NCI-H82 treated with DMSO at 0.1 percent for 48 hours (cell line): Measurements from ENCODE around the gene ST3GAL5.

Source experiments
- DNase-seq: peaks from one replicate; lab custom pipeline; 2025; ENCODE audit not compliant: unreplicated experiment; lab: John Stamatoyannopoulos, UW

The ST3GAL5 gene

DNA sequence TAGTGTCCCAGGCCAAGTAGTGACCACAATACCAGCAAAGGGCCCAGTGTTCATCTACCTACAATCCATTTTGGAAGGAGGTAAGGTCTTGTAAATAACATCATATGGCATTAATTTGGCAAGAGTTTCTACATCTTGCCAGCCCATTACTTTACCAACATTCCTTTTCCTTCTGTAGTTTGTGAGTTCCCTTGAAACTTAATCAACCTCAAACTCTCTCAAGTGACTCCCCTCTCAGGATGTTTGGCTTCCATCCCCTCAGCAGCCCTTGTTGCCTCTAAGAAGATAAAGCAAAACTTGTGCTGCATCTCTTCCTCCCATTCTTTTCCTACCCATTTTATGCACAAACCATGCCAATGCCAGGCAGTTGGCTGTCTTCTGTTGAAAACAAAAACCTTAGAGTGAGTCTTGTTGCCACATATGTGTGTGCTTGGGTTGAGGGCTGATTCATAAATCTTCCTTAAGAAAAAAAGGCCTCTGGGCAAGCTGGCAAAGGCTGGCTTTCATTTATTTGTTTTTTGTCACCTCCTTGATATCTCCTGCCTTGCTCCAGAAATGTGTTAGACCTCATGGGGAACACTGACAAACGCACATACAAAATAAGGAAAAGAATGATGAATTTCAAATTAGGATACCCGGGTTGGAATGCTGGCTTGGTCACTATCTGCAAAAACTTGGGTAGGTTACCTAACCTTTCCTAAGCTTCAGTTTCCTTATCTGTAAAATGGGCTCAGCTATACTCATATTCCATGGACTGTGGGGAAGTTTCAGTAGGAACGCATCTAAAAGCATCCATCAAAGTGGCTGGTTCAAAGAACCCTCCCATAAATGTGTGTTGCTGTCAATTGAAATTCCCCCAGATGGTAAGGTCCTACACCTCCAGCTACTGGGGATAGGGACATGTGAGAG is 29.4 kb upstream of the ST3GAL5 start:
- DNase-seq = no peak

DNA sequence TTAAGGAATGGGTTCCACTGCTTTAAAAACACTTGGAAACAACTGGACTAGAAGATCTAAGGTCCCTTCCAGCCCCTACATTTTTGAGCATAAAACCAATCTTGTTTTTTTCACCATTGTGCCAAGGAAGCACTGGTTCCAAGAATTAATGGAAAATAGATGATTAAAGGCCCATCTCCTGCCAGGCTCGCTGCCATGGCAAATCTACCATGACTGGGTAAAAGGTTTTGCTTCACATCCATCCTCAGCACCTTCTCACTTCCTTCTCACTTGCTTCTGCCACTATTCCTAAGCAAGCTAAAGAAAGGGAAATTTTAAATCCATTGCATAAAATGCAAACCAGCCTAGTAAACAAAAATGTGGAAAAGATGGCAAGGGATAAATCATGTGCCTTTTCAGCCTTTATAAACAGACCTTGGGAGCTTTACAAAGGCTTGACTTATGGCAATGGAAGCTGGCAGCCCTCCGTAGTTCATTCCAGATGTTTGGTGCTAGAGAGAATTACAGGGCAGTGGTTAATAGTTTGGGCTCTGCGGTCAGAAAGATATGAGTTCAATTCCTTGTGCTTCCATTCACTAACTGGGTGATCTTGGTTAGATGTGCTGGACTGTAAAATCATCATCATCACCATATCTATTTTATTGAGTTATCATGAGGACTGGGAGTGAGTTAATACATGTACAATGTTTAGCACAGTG is 27.0 kb upstream of the ST3GAL5 start:
- DNase-seq = no peak

DNA sequence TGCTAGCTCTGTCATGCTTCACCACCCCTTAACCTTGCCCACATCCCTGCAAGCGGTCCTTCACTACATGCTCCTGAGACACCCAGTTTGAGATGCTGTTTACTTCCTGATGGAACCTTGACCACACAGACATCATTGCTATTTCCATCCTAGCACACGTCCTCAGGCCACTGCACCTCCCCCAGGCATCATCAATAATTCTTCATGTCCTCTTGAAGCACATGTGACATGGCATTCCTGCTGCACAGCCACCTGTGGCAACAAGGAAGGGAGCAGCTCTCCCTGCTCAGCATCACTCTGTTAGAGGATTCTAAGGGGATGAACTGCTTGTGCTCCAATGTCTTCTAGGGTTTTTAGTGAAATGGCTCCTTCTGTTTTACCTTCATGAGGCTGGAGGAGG is 26.1 kb upstream of the ST3GAL5 start:
- DNase-seq = no peak

DNA sequence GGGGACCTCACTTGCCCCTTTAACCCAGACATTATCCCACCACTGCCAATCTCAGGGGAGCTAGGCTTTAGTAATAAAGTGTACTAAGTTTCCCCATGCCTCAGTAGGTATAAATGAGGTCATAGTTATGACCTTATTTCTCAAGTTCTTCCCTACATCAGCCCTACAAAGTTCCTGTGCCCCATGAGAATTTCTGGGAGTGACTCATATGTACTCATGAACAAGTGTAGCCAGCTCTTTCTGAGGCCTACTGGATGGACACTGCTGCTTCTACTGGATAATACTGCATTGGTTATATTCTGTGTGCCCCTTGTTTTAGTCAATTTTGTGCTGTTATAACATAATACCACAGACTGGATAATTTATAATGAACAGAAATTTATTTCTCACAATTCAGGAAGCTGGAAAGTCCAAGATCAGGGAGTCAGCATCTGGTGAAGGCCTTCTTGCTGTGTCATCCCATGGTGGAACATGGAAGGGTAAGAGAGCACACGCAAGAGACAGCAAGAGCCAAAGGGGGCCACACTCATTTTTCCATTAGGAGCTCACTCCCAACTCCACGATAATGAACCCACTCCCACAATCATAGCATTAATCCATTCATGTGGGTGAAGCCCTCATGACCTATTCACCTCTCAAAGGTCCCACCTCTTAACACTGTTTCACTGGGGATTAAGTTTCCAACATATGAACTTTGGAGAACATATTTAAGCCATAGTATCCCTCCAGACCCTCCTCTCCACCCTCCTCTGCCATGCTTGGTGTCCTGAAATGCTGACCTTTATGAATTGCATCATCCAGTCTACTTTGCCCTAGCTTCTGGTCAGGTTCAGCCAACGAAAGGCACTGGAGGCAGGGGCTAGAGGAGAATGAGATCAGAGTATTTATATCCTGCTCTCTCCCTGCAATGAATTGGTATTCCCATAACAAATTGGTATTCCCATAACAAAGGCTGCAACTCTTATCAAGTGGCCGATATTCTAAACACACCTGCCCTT is 25.4 kb upstream of the ST3GAL5 start:
- DNase-seq = no peak

DNA sequence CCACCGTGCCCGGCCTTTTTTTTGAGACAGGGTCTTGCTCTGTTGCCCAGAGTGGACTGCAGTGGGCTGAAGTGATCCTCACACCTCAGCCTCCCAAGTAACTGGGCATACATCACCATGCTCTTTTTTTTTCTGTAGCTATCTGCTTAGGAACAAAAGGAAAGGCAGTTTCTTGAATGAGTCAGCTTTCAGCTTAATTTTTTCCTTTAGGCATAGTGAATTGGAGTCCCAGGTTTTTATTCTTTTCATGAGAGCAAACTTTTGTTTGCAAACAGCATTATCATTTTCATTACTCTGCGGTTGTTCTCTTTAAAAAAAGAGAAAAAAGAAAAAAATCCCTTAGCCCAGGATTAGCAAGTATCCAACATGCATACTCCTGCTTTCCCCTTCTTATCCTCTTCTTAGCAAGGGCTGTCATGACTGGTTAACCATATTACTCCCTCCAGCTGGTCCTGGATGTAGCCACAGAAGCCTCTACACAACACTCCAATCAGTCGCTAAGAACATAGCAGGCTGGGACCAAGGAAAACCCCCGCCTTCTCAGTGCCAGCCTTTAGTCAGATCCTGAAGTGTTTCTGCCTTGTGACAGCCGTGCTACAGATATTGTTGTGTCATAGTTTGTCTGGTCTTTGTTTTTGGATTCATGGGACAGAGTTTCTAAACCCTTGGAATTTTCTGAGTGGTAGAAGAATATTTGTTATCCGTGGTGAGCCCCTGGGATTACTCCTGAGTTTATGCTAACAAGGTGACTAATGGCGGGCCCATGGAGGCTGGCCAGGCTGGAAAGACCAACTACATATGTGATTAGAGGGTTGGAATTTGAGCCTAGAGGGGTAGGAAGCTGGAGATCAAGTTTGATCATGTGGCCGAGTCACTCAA is 23.3 kb upstream of the ST3GAL5 start:
- DNase-seq = peak; percentile 14

DNA sequence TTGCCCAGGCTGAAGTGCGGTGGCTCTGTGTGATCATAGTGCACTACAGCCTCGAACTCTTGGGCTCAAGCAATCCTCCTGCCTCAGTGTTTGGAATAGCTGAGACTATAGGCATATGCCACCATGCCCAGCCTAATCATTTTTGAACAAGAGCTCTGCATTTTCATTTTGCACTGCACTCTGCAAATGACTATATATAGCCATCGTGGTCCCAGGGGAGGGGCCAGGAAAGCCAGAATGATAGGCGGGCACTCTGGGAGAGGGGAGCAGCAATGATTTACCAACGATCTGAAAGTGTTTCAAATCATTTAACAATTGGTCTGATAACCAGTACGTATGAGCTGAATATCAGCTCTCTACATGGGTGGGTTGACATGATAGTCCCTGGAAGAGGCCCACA is 22.3 kb upstream of the ST3GAL5 start:
- no peak for DNase-seq

DNA sequence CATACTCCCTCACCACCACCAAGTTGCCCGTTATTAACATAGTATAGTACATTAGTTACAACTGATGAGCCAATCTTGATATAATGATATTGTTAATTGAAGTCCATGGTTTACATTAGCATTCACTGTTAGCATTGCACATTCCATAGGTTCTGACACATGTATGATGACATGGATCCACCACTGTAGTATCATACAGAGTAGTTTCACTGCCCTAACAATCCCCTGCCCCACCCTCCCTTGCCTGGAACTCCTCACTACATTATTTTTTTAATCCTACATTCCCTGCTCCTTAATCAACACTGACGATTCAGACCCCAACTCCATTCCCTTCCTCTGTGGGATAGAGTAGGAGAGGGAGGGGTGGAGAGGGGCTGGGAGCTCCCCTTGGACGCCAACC is 20.2 kb upstream of the ST3GAL5 start:
- DNase-seq = no peak

DNA sequence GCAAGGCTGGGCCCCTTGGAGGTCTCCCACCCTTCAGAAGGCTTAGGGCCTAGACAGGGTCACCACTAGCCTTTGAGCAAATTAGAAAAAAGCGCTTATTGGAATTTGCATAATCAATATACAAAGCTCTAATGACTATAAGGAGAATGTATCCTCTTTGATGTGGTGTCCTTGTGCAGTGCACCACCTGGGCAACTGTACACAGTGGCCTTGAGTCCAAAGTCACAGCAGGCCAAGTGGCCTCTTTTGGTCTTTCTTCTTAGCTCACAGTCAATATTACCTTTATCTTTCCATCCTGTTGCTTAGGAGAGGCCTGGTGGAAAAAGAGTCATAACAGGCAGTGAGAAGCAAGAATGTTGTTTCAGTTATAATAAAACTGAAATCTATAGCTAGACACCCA is 19.7 kb upstream of the ST3GAL5 start:
- DNase-seq = no peak

DNA sequence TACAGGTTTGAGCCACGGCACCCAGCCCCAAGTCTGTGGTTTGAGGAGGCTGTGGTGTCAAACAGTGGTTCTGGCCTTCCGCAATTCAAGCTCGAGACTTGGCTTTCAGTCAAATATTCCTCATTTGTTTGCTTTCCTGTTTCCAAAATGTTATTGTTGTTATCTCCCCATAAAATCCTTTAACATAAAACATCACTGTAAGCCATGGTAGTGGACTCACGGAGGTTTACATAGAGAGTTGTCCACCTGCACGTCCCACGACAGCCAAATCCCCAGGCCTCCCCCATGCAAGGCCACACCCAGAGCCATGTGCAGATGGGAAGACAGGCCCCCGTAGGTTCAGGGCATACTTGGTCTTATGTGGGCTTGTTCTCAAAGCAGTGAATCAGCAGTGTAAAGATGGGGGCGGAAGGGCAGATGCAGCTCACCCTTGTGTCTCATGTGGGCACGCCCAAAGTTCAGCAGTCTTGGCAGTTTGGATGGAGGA is 18.9 kb upstream of the ST3GAL5 start:
- no peak for DNase-seq

DNA sequence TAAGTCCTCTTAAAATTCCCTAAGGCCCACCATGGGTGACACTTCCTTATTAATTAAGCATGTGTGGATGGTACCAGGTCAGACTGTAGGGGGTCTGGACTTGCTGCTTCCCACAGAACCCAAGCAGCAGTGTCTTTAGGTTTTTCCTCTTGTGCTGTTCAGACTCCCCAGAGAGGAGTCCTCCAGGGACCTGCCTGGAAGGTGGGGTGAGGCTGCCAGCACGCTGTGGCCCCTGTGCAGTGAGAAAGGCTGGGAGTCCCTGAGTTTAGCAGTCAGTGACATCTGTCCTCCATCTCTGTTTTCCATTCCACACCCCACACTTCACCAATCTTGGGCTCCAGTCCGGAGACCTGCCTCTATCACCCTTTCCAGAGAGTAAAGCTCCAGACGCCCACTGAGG is 18.0 kb upstream of the ST3GAL5 start:
- DNase-seq = no peak

DNA sequence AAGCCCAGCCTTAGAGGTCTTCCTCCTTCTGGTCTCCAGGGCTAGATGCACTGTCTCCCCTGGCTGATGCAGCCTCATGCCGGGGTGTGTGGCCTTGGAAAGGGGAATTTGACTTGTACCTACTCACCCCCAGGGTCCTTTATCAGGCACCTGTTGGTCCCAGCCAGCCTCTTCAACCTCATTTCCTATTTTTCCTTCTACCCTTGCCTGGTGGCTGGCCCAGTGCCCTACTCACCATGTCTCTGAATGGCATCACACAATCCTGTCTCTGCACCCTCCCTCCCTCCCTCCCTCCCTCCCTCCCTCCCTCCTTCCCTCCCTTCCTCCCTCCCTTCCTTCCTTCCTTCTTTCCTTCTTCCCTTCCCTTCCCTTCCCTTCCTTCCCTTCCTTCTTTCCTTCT is 17.1 kb upstream of the ST3GAL5 start:
- no peak for DNase-seq

DNA sequence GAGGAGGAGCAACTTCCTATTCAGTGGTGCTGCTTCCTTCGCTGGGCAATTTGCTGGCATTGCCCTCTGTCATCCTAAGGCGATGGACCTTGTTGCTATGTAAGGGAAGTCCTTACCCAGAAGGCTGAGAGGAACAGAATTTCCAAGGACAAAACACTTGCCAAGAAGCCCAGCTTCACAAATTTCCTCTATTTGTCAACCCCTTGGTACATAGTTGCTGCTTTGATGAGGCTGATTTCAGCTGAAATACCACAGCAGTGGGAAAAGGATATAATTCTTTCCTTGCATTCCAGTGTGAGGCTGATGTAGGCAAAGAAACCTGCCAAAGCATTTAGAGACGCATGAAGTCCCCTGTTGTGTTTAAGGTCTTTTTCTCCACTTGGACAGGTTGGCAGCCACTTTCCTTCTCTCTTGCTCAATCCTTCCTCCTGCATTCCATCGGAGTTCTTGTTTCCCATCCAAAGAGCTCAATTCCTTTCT is 16.4 kb upstream of the ST3GAL5 start:
- DNase-seq = no peak

DNA sequence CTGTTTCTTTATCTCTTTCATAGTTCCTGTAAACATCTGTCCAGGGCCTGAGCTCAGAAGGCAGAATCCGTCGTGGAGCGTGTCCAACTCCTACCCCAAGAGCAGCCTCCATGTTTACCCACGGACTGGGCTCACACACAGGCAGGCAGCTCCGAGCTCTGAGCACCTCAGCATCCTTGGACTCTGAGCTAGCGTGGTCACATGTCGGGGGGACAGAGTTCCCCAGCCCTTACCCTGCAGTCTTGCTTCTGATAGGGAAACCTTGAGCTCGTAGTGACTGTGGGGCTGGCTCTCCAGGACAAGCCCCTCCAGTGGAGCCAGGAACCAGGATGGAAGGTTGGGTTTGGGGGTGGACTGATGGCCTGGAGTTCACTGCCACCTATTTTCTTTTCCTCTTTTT is 15.1 kb upstream of the ST3GAL5 start:
- DNase-seq = no peak

DNA sequence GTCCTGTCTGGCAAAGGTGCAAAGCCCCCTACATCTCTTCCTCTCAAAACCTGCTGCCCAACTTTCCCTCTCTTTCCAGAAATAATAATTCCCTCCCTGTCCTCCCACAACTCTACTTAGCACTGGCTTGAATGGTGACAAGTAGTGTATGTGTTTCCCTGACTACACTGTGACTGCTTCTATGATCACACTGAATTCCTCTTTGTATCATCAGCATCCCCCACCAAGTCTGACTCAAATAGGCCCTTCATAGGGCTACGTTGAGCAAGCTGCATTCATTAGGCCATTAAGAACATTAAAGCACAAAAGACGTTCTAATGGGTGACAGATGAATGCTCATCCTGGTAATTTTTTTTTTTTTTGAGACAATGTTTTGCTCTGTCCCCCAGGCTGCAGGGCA is 13.7 kb upstream of the ST3GAL5 start:
- no peak for DNase-seq

DNA sequence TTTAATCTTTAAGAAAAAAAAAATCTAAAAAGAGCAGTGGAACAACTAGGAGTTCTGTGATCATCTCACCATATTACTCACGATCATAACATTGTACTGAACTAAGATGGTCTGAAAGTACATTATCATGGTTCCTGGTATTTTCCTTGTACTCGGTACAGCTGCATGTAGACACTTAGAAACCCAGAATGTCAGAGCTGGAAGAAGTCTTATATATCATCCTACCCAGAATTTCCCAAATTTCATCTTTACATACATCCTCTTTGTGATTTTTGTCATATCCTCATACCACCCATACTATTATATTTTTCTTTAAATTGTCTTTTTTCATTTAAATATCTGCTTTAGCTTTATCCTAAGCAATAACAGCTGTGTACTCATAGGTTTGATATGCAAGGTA is 12.4 kb upstream of the ST3GAL5 start:
- DNase-seq = no peak

DNA sequence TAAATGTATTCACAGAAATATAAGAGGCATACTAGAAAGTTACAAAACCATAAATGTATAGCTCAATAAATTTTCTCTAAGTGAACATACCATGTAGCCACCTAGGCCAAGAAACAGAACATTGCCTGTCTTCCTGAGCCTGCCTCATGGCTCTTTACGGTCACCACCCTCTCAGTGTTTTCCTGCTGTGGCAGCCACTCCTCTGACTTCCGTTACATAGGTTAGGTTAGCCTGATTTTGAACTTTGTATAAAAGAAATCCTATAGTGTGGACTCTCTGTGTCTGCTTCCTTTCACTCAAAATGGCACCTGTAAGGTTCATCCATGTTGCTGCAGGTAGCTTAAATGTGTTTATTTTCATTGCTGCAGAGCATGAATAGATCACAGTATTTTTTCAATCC is 11.6 kb upstream of the ST3GAL5 start:
- no peak for DNase-seq

DNA sequence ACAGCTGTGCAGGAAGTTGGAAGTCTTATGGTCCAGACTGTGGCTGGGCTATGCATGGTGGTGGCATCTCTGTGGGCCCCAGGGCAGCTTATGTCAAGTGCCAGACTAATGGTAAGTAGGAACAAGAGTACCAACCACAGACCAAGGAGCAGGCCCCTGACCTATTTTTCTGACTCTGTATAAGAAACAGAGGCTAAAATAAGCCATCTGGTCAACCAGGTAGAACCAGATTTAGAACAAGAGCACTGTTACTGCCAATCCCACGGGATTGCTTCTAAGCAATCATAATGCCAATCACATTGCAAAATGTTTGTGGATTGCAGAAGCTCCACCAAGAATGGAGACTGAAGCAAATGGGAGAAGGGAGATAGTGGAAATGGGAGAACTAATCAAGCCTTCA is 11.1 kb upstream of the ST3GAL5 start:
- no peak for DNase-seq

DNA sequence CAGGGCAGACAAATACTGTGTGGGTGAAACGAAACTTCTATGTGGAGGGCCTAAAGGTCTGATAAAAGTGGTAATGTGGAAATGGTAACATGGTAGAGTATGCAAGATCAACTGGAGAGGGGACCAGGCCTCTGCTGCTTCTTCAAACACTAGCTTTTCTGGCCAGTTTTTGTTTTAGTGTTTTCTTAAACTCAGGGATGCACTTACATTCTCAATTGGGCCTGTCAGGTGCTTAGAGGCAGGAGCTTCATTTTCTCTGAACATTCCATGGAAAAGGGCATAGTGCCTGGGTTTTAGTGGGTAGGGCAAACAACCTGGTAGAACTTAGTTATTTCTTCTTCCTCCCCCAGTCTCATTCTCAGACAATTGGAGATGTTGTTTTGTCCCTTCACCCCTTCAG is 10.5 kb upstream of the ST3GAL5 start:
- no peak for DNase-seq

DNA sequence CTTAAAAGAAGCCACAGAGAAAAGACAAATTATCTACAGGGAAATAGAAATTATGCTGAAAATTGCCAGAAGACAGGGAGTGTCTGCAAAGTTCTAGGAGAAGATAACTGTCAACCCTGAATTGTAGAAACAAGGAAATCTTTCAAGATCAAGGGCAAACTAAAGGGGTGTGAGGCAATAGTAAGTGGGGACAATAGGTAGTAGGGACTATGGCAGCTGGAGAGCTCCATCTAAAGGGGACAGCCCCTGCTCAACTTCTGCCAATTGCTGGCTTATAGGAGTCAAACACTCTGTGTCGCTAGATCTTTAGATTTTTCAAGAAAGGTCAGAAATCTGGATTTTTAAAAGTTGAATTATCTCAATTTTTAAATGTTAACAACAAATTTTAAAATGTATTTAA is 10.1 kb upstream of the ST3GAL5 start:
- DNase-seq = no peak
